Urinary bladder (tissue), 4 donors: Measurements from ENCODE around the gene LRRTM3. TPM values are rescaled to one million over a fixed set of nuclear protein-coding genes. Genes with fewer than 3 reads are reported as not detected.

Experiments used
- DNase-seq: peaks from one replicate; pipeline ENCODE4 v3.0.0-alpha.2; 2015; ENCODE audit errors: extremely low spot score
- H3K27ac ChIP-seq: one replicate; pipeline ENCODE4 v1.5.1; 2013; ENCODE audit warnings: low read depth, mild to moderate bottlenecking, moderate library complexity
- H3K36me3 ChIP-seq: one replicate; pipeline ENCODE4 v1.6.1; 2013; ENCODE audit warnings: mild to moderate bottlenecking, moderate library complexity; ENCODE audit not compliant: insufficient read depth
- H3K4me1 ChIP-seq: one replicate; pipeline ENCODE4 v1.6.1; 2013; ENCODE audit warnings: mild to moderate bottlenecking, moderate library complexity; ENCODE audit not compliant: insufficient read depth
- H3K4me3 ChIP-seq: one replicate; pipeline ENCODE4 v1.5.1; 2013; ENCODE audit warnings: low read depth, low read length
- WGBS: extraction: QIAGEN DNeasy Blood & Tissue Kit; methylation state at CpG from one replicate; pipeline ENCODE4 v1.1.7; 2013; 5-methylcytosine and 5-hydroxymethylcytosine counted together
- polyA plus RNA-seq: library from polyadenylated mRNA; stranded (reverse); fragments of 200-250 nt; gene quantifications from one replicate; pipeline ENCODE4 v1.2.3, GENCODE V29; 2013
- total RNA-seq: library from RNA; depleted of rRNA; stranded (reverse); fragments of >200 nt; gene quantifications from one replicate; pipeline ENCODE4 v1.2.3, GENCODE V29; 2014
- donor health status: healthy with polysubstance abuse.
- donor health status: healthy.

The LRRTM3 gene
- total RNA-seq (0.85 TPM), polyA plus RNA-seq (0.30 TPM)

GRCh38 chr10:66925896-66926715, at the start of gene LRRTM3:
Gene LRRTM3, plus strand, starts transcription at chr10:66926036.
- Histone ChIP-seq H3K27ac (no peak within 1 kb of the TSS), H3K4me1 (no peaks in the 10 kb centered on the region), H3K4me3 (no peak within 1 kb of the TSS), H3K36me3 (no peaks in the 10 kb centered on the region)
- DNase-seq: peak; percentile 51
- WGBS: 13% methylated on average over 16 of the region's 16 CpGs

GRCh38 chr10:66877361-66877760, 48.5 kb upstream of the LRRTM3 start:
- Histone ChIP-seq H3K4me3 (no peak overlapping the region), H3K4me1 (no peaks in the 10 kb centered on the region), H3K36me3 (no peaks in the 10 kb centered on the region), H3K27ac (no peak overlapping the region)
- no peak for DNase-seq
- 64% methylated on average over 2 of the region's 2 CpGs for WGBS

- no peak overlapping the region for H3K4me3 ChIP-seq
- no peak for DNase-seq
- H3K4me1 ChIP-seq: no peaks in the 10 kb centered on the region
- WGBS: 10% methylated on average over 1 of the region's 1 CpG
- H3K27ac ChIP-seq: no peak overlapping the region
- H3K36me3 ChIP-seq: no peaks in the 10 kb centered on the region
Observed at GRCh38 chr10:66880292-66880691, 45.5 kb upstream of the LRRTM3 start.

- no peak for DNase-seq
- H3K4me1 ChIP-seq: no peaks in the 10 kb centered on the region
- 84% methylated on average over 2 of the region's 2 CpGs for WGBS
- no peak overlapping the region for H3K4me3 ChIP-seq
- no peaks in the 10 kb centered on the region for H3K36me3 ChIP-seq
- H3K27ac ChIP-seq: no peak overlapping the region
Observed at GRCh38 chr10:66880826-66881225, 45.0 kb upstream of the LRRTM3 start.

- Histone ChIP-seq H3K4me3 (no peak overlapping the region), H3K27ac (no peak overlapping the region), H3K36me3 (no peaks in the 10 kb centered on the region), H3K4me1 (no peaks in the 10 kb centered on the region)
- WGBS: 85% methylated on average over 3 of the region's 3 CpGs
- no peak for DNase-seq
Observed at GRCh38 chr10:66881814-66882213, 44.0 kb upstream of the LRRTM3 start.

GRCh38 chr10:66882271-66882670, 43.6 kb upstream of the LRRTM3 start:
- WGBS: 92% methylated on average over 2 of the region's 2 CpGs
- Histone ChIP-seq H3K36me3 (no peaks in the 10 kb centered on the region), H3K27ac (no peak overlapping the region), H3K4me3 (no peak overlapping the region), H3K4me1 (no peaks in the 10 kb centered on the region)
- no peak for DNase-seq

GRCh38 chr10:66886848-66887247, 39.0 kb upstream of the LRRTM3 start:
- Histone ChIP-seq H3K4me3 (no peak overlapping the region), H3K27ac (no peak overlapping the region), H3K4me1 (no peaks in the 10 kb centered on the region), H3K36me3 (no peaks in the 10 kb centered on the region)
- DNase-seq: no peak

- Histone ChIP-seq H3K27ac (no peak overlapping the region), H3K36me3 (no peaks in the 10 kb centered on the region), H3K4me1 (no peaks in the 10 kb centered on the region), H3K4me3 (no peak overlapping the region)
- 88% methylated on average over 1 of the region's 1 CpG for WGBS
- no peak for DNase-seq
Observed at GRCh38 chr10:66888237-66888636, 37.6 kb upstream of the LRRTM3 start.

- Histone ChIP-seq H3K4me3 (no peak overlapping the region), H3K36me3 (no peaks in the 10 kb centered on the region), H3K4me1 (no peaks in the 10 kb centered on the region), H3K27ac (no peak overlapping the region)
- DNase-seq: no peak
- WGBS: 35% methylated on average over 2 of the region's 2 CpGs
Observed at GRCh38 chr10:66892871-66893270, 33.0 kb upstream of the LRRTM3 start.

GRCh38 chr10:66910671-66911070, 15.2 kb upstream of the LRRTM3 start:
- no peak for DNase-seq
- WGBS: 95% methylated on average over 5 of the region's 5 CpGs
- H3K4me3 ChIP-seq: no peak overlapping the region
- H3K36me3 ChIP-seq: no peaks in the 10 kb centered on the region
- no peaks in the 10 kb centered on the region for H3K4me1 ChIP-seq
- no peak overlapping the region for H3K27ac ChIP-seq

GRCh38 chr10:66916030-66916429, 9.8 kb upstream of the LRRTM3 start:
- no peaks in the 10 kb centered on the region for H3K36me3 ChIP-seq
- no peak overlapping the region for H3K4me3 ChIP-seq
- DNase-seq: no peak
- WGBS: 81% methylated on average over 2 of the region's 2 CpGs
- H3K27ac ChIP-seq: no peak overlapping the region
- H3K4me1 ChIP-seq: no peaks in the 10 kb centered on the region

GRCh38 chr10:66917104-66917503, 8.7 kb upstream of the LRRTM3 start:
- WGBS: 53% methylated on average over 3 of the region's 3 CpGs
- no peaks in the 10 kb centered on the region for H3K4me1 ChIP-seq

GRCh38 chr10:66919248-66919647, 6.6 kb upstream of the LRRTM3 start:
- 95% methylated on average over 2 of the region's 2 CpGs for WGBS
- H3K4me3 ChIP-seq: no peak overlapping the region
- no peaks in the 10 kb centered on the region for H3K36me3 ChIP-seq
- no peak overlapping the region for H3K27ac ChIP-seq
- H3K4me1 ChIP-seq: no peaks in the 10 kb centered on the region
- DNase-seq: no peak

More at GRCh38 chr10:66917104-66917503, 8.7 kb upstream of the LRRTM3 start:
- Histone ChIP-seq H3K4me3 (no peak overlapping the region), H3K36me3 (no peaks in the 10 kb centered on the region), H3K27ac (no peak overlapping the region)
- no peak for DNase-seq

- Histone ChIP-seq H3K36me3 (no peaks in the 10 kb centered on the region), H3K4me3 (no peak overlapping the region), H3K27ac (no peak overlapping the region), H3K4me1 (no peaks in the 10 kb centered on the region)
- 74% methylated on average over 10 of the region's 10 CpGs for WGBS
- DNase-seq: no peak
Observed at GRCh38 chr10:66924674-66925345, 1.0 kb upstream of the LRRTM3 start.
